Left renal pelvis (tissue), 4 donors: Measurements from ENCODE around the gene MYH1. TPM values are rescaled to one million over a fixed set of nuclear protein-coding genes. Genes with fewer than 3 reads are reported as not detected.
A peak's percentile ranks its signal among the peaks of the same experiment; 100 is the strongest.

Experiments used
- DNase-seq, 4 donors: peaks; one replicate each; pipeline ENCODE4 v3.0.0-alpha.2; 2013; ENCODE audit warnings: low read depth in 4 of 4, low spot score in 3 of 4
- polyA plus RNA-seq, 4 donors: library from polyadenylated mRNA; unstranded; fragments of 120-200 nt; gene quantifications; one replicate each; pipeline ENCODE4 v1.2.1, GENCODE V29; 2013; ENCODE audit not compliant: insufficient read length in 4 of 4

The MYH1 gene
- polyA plus RNA-seq, 4 donors, result 0.04 TPM; not detected in 2

- DNase-seq, result no peak
These were observed 26.3 kb downstream of the MYH1 start for GRCh38 chr17:10492004-10492403.

- no peak for DNase-seq
These were observed 36.1 kb downstream of the MYH1 start for GRCh38 chr17:10482252-10482651.

GRCh38 chr17:10477701-10478100 lies 40.6 kb downstream of the MYH1 start:
- DNase-seq, result no peak

DNA sequence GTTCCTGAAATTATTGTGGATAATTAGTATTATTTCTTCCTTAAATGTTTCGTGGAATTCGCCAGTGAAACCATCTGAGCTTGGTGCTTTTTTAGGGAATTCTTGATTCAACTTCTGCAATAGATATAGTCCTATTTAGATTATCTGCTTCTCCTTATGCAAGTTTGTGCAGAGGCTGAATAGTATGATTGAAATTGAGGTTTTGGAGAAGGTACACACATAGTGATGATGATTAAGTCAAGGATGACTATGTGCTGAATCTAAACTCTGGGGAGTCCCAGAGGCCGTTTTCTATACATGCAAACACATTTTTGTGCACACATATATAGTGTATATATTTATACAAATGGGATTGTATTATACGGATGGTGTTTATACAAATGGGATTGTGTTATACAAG lies 43.8 kb downstream of the MYH1 start:
- no peak for DNase-seq

GRCh38 chr17:10471858-10472257 lies 46.5 kb downstream of the MYH1 start:
- no peak for DNase-seq

DNA sequence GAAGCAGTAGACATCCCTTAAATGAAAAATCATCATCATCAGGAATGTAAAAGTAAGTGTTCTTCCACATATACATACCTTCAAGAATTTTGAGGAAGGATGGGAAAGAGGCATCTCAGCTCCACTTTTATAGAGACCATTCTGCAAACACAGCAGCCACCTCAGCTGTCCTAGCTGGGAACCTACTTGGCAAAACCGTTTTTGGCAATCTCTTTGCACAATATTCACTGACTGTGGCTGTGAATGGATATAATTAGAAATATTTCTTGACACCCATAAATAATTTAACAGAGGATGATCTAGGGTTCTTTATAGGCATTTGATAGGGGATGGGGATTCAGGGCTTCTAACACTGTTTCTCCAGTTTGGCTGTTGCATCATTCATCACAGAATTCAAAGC lies 48.9 kb downstream of the MYH1 start, which contains the start of gene MYH4:
Gene MYH4 (minus strand): TSS at position 101 of the 400 bp plus-strand sequence. CDS start 2,814 bp downstream, outside the sequence.
- no peak for DNase-seq

GRCh38 chr17:10463402-10463801 lies 54.9 kb downstream of the MYH1 start:
- DNase-seq, result no peak

GRCh38 chr17:10460062-10460461 lies 58.3 kb downstream of the MYH1 start:
- no peak for DNase-seq

- DNase-seq, result peak in 1 of 4 donors; percentile 21
These were observed 59.6 kb downstream of the MYH1 start for GRCh38 chr17:10458701-10459100.

- no peak for DNase-seq
These were observed 60.4 kb downstream of the MYH1 start for GRCh38 chr17:10457952-10458351.

DNA sequence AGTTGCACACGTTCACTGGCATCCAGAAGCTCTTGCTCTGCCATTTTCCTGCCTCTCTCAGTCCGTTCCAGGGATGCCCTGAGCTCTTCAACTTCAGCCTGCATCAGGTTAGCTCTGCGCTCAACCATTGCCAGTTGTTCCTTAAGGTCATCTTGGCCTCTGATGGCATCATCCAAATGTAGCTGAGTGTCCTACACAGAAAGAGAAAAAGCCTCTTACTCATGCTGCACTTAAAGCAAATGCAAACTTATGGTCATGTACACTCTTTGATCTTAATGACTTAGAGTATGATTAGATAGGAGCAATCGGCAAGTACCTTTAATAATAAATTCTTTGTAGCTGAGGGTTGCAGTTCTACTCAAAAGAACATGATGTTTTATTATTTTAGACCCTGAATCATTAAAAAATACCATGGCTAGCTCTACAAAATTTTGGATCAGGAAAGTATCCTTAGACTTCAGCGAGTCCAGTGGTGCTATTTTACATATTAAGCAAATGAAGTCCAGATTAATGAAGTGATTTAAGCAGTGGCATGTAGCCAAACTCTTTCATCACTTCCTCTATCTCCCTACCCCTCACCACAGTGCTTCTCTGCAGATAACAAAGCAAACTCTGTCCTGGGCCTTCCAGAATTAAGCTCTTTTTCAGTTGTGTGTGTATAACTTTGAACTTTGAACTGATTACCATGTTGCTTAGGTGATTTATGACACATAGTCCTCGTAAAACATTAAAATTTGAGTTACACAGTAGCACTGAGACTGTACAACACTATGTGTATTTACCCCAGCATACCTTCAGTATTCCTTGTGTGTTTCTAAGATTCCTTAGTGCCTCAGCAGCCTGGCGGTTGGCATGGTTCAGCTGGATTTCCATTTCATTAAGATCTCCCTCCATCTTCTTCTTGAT lies 71.1 kb downstream of the MYH1 start:
- DNase-seq, result no peak

Other genes starting within 250 kb of the MYH1 start
- gene MYH13, start 145.5 kb downstream of the MYH1 start, polyA plus RNA-seq, result under 1 TPM; 0.06 to 0.27 (median 0.12) TPM
- under 1 TPM; 0.31 to 0.79 (median 0.63) TPM for gene MYH8, start 96.6 kb downstream of the MYH1 start, polyA plus RNA-seq
- gene MYH4, start 49.0 kb downstream of the MYH1 start, polyA plus RNA-seq, result under 1 TPM in 3 of 4 donors, not detected in 1; 0.05 to 0.19 (median 0.19) TPM
- under 1 TPM in 2 of 4 donors, not detected in 2; 0.06 to 0.15 TPM for gene MYH2, start 31.1 kb upstream of the MYH1 start, polyA plus RNA-seq
- gene MYH3, start 138.8 kb upstream of the MYH1 start, polyA plus RNA-seq, result 1 to 10 TPM; 1.9 to 5.8 (median 2.4) TPM
- 10 to 100 TPM; 29.4 to 41.8 (median 38.4) TPM for gene SCO1, start 179.0 kb upstream of the MYH1 start, polyA plus RNA-seq
- 10 to 100 TPM; 16.8 to 18.4 (median 18.1) TPM for gene ADPRM, start 179.1 kb upstream of the MYH1 start, polyA plus RNA-seq
- 10 to 100 TPM in 2 of 4 donors, 1 to 10 TPM in 2; 8.6 to 11.4 (median 10.1) TPM for gene TMEM220, start 211.5 kb upstream of the MYH1 start, polyA plus RNA-seq